Measurements from ENCODE around the gene CIROP. TPM values are rescaled to one million over a fixed set of nuclear protein-coding genes. Genes with fewer than 3 reads are reported as not detected.
A peak's percentile ranks its signal among the peaks of the same experiment; 100 is the strongest.

Gene CIROP
- total RNA-seq, 1 experiment from 2014 or later: not detected

GRCh38 chr14:23053426-23053825 is 51.4 kb downstream of the CIROP start:
- Mint-ChIP-seq H3K9me3 (ENCODE audit: unreplicated experiment) (no peaks in the 10 kb centered on the region), H3K27ac (ENCODE audit: unreplicated experiment) (no peak overlapping the region), H3K4me1 (ENCODE audit: low read depth, unreplicated experiment) (peaks cover 15% of the 10 kb centered on the region), H3K4me3 (ENCODE audit: unreplicated experiment) (no peak overlapping the region), H3K27me3 (ENCODE audit: insufficient read depth, unreplicated experiment) (no peaks in the 10 kb centered on the region), H3K36me3 (ENCODE audit: insufficient read depth, unreplicated experiment) (peaks cover 16% of the 10 kb centered on the region)
- intact Hi-C loops (cut with micrococcal nuclease; ENCODE audit: unreplicated experiment): no loop called here
- DNase-seq: no peak
- no TSS peak for BruUV-seq (replicated peaks)
- Histone ChIP-seq H3K4me3 (ENCODE audit: low read depth, low read length) (no peak overlapping the region), H3K27me3 (replicated peaks; ENCODE audit: control insufficient read depth, insufficient read depth, low read length) (no peaks in the 10 kb centered on the region), H3K9me3 (no peaks in the 10 kb centered on the region), H3K36me3 (ENCODE audit: control insufficient read depth, insufficient read depth, low read length) (no peaks in the 10 kb centered on the region), H3K4me1 (peaks cover 7% of the 10 kb centered on the region)
- TF ChIP-seq, protein P1, sequence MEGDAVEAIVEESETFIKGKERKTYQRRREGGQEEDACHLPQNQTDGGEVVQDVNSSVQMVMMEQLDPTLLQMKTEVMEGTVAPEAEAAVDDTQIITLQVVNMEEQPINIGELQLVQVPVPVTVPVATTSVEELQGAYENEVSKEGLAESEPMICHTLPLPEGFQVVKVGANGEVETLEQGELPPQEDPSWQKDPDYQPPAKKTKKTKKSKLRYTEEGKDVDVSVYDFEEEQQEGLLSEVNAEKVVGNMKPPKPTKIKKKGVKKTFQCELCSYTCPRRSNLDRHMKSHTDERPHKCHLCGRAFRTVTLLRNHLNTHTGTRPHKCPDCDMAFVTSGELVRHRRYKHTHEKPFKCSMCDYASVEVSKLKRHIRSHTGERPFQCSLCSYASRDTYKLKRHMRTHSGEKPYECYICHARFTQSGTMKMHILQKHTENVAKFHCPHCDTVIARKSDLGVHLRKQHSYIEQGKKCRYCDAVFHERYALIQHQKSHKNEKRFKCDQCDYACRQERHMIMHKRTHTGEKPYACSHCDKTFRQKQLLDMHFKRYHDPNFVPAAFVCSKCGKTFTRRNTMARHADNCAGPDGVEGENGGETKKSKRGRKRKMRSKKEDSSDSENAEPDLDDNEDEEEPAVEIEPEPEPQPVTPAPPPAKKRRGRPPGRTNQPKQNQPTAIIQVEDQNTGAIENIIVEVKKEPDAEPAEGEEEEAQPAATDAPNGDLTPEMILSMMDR (IDR thresholded peaks at IDR 0.05; ENCODE audit: insufficient read depth in 1 of 2, low read depth in 1 of 2, low read length in 1 of 2, severe bottlenecking in 1 of 2, unreplicated experiment in 1 of 2): no peak
- ChIA-PET POLR2A (no interaction called here), CTCF (interaction anchor here (0.7 to 3.8 kb wide), 3 partner anchors 15 to 67 kb away, joined by 4 to 27 read pairs (median 5); no protein-coding TSS in a partner anchor)

- H3K4me3 ChIP-seq (ENCODE audit: low read depth, low read length): no peak overlapping the region
- Mint-ChIP-seq H3K36me3 (ENCODE audit: insufficient read depth, unreplicated experiment) (peaks cover 8% of the 10 kb centered on the region), H3K4me3 (ENCODE audit: unreplicated experiment) (no peak overlapping the region), H3K27ac (ENCODE audit: unreplicated experiment) (no peak overlapping the region), H3K9me3 (ENCODE audit: unreplicated experiment) (no peaks in the 10 kb centered on the region), H3K27me3 (ENCODE audit: insufficient read depth, unreplicated experiment) (no peaks in the 10 kb centered on the region), H3K4me1 (ENCODE audit: low read depth, unreplicated experiment) (peaks cover 15% of the 10 kb centered on the region)
- no peaks in the 10 kb centered on the region for H3K36me3 ChIP-seq (ENCODE audit: control insufficient read depth, insufficient read depth, low read length)
- POLR2A ChIA-PET: no interaction called here
- CTCF ChIA-PET: interaction anchor here (0.5 to 2.0 kb wide), 3 partner anchors 41 to 66 kb away, joined by 6 to 16 read pairs (median 14); no protein-coding TSS in a partner anchor
- peaks cover 7% of the 10 kb centered on the region for H3K4me1 ChIP-seq
- TF ChIP-seq, protein P1 (IDR thresholded peaks at IDR 0.05; ENCODE audit: insufficient read depth in 1 of 2, low read depth in 1 of 2, low read length in 1 of 2, severe bottlenecking in 1 of 2, unreplicated experiment in 1 of 2): no peak
- H3K27me3 ChIP-seq (replicated peaks; ENCODE audit: control insufficient read depth, insufficient read depth, low read length): no peaks in the 10 kb centered on the region
- no TSS peak for BruUV-seq (replicated peaks)
- intact Hi-C loops (cut with micrococcal nuclease; ENCODE audit: unreplicated experiment): no loop called here
- H3K9me3 ChIP-seq: no peaks in the 10 kb centered on the region
- no peak for DNase-seq
Measured at GRCh38 chr14:23052671-23053070, 52.1 kb downstream of the CIROP start.

- H3K4me1 Mint-ChIP-seq (ENCODE audit: low read depth, unreplicated experiment): peaks cover 15% of the 10 kb centered on the region
- no TSS peak for BruUV-seq (replicated peaks)
- TF ChIP-seq, protein P1 (IDR thresholded peaks at IDR 0.05; ENCODE audit: insufficient read depth in 1 of 2, low read depth in 1 of 2, low read length in 1 of 2, severe bottlenecking in 1 of 2, unreplicated experiment in 1 of 2): peak in 1 of 2 experiments; percentile 32
- ChIA-PET POLR2A (no interaction called here), CTCF (interaction anchor here (0.5 to 2.0 kb wide), 5 partner anchors 19 to 65 kb away, joined by 3 to 16 read pairs (median 6); no protein-coding TSS in a partner anchor)
- H3K9me3 Mint-ChIP-seq (ENCODE audit: unreplicated experiment): no peaks in the 10 kb centered on the region
- peaks cover 7% of the 10 kb centered on the region for H3K4me1 ChIP-seq
- intact Hi-C loops (cut with micrococcal nuclease; ENCODE audit: unreplicated experiment): no loop called here
- no peaks in the 10 kb centered on the region for H3K27me3 Mint-ChIP-seq (ENCODE audit: insufficient read depth, unreplicated experiment)
- H3K4me3 ChIP-seq (ENCODE audit: low read depth, low read length): no peak overlapping the region
- no peaks in the 10 kb centered on the region for H3K9me3 ChIP-seq
- peaks cover 6% of the 10 kb centered on the region for H3K36me3 Mint-ChIP-seq (ENCODE audit: insufficient read depth, unreplicated experiment)
- no peak overlapping the region for H3K4me3 Mint-ChIP-seq (ENCODE audit: unreplicated experiment)
- no peak overlapping the region for H3K27ac Mint-ChIP-seq (ENCODE audit: unreplicated experiment)
- no peaks in the 10 kb centered on the region for H3K27me3 ChIP-seq (replicated peaks; ENCODE audit: control insufficient read depth, insufficient read depth, low read length)
- no peak for DNase-seq
- no peaks in the 10 kb centered on the region for H3K36me3 ChIP-seq (ENCODE audit: control insufficient read depth, insufficient read depth, low read length)
Measured at GRCh38 chr14:23052182-23052623, 52.6 kb downstream of the CIROP start.
